GM18526 (cell line): ENCODE results near the gene NSUN6.

ENCODE experiments used
- POLR2A ChIP-seq: IDR thresholded peaks from 3 replicates; pipeline ENCODE4 v1.6.1; 2011; ENCODE audit not compliant: insufficient read length; ENCODE audit errors: extremely low read depth

NSUN6 gene, protein sequence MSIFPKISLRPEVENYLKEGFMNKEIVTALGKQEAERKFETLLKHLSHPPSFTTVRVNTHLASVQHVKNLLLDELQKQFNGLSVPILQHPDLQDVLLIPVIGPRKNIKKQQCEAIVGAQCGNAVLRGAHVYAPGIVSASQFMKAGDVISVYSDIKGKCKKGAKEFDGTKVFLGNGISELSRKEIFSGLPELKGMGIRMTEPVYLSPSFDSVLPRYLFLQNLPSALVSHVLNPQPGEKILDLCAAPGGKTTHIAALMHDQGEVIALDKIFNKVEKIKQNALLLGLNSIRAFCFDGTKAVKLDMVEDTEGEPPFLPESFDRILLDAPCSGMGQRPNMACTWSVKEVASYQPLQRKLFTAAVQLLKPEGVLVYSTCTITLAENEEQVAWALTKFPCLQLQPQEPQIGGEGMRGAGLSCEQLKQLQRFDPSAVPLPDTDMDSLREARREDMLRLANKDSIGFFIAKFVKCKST

DNA sequence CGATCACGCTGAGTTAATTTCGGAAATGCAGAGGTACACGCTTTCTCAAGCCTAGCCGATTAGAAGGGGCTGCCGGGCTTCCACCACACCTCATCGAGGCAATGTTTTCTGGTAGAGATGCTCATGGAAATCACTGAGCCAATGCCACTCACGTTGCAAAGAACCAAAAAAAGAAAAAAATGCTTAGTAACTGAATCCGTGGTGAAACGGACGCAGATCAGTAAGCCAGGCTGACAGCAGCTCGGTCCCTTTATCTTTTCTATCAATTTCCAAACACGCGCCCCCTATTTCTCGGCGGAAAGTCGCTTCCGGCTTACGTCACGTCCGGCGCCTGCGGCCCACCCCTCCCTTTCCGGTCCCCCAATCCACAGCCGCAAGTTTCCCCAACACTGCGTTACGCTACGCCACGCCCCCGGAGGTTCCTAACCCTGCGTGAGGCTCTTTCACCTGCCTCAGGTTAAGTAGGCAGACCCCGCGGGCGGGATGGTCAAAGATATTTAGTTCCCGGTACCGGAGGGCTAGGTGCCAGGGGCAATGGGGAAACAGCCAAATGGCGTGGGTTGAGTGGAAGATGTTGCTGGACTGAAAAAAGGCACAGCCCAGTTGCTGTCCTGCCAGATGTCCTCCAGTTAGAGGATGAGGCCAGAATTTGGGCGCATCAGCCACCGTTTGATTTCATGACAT lies at the start of gene NSUN6:
TSS of gene NSUN6 (minus strand) at position 264 of the 684 bp plus-strand sequence. CDS start 384 bp downstream, outside the sequence.
- peak; percentile 68 for TF ChIP-seq POLR2A

DNA sequence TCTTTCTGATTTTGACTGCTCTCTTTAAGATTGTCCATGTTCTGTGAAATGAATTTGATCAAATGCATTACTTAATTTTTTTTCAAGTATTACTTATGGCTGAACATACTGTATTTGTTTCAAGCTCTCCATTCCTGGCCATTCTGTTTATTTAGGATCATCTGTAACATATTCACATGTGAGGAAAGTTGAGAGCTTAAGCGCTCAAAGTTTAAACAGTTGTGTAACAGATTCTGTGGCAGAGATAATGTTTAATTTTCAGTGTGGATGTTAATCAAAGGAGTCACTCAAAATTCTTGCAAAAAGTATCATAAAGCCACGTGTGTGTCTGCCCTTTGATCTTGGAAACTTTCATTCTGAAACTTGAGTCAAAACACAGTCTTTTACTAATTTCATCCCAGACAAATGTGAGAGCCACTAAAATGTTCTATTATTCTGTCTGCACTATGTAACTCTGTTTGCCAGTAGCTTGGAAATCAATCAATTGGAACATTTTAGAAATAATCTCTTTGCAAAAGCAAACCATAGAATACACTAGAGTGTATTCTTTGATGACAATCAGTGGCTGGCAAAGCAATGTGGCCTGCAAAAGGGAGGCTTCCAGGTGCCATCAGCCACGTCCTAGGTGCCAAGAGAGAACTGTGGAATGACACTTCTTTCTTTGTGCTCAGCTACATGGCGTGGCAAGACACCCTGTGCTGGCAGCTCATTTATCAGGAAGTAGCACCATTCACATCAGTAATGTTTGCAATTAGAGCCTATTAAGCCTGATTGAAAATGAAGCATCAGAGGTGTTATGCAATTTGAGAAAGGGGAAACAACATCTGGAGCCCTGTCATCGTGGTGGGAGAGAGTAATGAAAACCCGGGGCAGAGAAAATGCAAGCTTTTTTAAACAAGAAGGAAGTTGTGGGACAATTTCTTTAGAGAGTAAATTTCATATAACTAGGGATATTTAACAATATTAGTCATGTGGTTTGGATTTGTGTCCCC lies 48.8 kb upstream of the NSUN6 start:
- TF ChIP-seq POLR2A = no peak

DNA sequence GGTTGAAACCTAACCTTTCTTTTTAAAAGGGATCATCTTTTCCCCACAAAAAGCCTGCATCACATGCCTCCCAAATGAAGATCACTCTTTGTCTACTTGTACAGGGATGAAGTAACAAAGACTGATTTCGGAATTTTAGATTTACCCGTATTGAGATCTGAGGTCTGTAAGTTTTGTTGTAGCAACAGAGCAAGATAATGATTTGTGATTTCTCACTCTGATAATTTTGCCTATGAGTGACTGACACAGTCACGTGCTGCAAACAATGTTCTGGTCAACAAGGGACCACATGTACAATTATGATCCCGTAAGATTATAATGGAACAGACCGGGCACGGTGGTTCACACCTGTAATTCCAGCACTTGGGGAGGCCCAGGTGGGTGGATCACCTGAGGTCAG lies 39.2 kb upstream of the NSUN6 start:
- TF ChIP-seq POLR2A = no peak

DNA sequence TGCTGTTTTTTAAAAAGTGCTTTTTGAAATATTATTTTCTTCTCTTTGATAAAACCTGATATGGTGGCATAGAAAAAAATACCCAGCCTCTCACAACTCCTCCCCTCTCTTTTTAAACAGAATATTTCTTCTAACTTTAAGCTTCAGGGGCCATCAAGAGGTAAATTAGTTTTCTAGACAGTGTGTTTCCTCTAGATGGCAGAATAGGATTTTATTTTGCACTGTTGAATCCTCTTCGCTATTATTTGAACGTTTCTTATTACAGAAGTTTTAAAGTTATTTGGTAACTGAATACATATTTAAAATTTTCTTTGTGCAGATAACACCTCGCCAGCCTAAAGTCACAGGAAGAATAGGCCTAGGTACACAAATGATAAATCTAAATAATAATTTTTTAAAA lies 38.1 kb upstream of the NSUN6 start:
- TF ChIP-seq POLR2A = no peak

DNA sequence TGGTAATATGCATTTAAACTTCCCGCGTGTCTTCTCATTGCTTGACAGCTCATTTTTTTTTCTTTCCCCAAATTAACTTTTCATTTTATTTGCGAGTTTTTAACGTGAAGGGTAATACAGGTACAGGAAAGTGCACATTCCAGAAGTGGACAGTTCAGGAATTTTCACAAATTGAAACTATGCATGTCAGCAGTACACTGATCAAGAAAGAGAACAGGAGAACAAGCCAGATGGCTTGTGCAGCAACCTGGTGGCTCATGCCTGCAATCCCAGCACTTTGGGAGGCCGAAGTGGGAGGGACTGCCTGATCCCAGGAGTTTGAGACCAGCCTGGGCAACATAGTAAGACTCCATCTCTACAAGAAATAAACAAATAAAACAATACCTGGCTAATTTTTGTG lies 36.3 kb upstream of the NSUN6 start:
- TF ChIP-seq POLR2A = no peak

DNA sequence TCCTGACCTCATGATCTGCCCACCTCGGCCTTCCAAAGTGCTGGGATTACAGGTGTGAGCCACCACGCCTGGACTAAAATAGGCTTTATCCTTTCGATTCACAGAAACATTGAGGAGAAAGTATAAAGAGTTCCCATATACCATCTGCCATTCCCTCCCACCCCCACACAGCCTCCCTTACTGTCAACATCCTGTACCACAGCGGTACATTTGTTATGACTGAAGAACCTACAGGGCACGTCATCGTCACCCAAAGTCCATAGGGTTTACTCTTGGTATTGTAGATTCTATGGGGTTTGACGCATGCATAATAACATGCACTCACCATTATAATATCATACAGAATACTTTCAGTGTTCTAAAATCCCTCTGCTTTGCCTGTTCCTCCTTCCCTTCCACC lies 35.8 kb upstream of the NSUN6 start:
- TF ChIP-seq POLR2A = no peak

DNA sequence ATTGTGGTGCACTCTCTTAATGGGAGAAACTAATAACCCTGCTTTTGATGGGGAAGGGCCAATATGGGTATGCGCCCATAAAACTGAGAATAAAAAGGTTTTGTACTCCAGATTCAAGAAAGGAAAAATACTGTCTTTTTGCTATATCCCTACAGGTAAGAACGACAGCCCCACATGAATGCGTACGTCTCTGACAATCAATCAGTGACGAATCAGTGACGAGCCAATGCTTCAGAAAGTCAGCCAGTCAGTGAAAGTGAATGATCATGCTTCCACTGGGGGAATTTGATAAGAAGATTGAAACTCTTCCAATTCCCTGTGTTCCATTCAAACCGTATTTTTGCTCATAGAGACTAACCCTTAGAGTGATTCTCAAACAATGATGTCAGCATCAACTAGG lies 34.2 kb upstream of the NSUN6 start:
- TF ChIP-seq POLR2A = no peak

DNA sequence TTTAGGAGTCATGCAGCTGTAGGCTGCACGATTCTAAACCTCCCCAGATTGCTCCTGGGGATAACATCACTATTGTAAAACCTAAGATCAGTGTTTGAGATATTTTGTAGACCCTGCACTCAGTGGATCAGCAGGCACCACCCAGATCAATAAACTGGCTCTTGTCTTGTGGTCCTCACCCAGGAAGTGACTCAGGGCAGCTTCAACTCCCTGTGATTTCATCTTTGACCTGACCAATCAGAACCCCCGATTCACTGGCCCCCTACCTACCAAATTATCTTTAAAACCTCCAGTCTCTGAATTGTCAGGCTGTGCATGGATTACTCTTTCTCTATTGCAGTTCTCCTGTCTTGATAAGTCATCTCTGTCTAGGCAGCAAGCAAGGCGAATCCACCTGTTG lies 33.6 kb upstream of the NSUN6 start:
- TF ChIP-seq POLR2A = no peak

DNA sequence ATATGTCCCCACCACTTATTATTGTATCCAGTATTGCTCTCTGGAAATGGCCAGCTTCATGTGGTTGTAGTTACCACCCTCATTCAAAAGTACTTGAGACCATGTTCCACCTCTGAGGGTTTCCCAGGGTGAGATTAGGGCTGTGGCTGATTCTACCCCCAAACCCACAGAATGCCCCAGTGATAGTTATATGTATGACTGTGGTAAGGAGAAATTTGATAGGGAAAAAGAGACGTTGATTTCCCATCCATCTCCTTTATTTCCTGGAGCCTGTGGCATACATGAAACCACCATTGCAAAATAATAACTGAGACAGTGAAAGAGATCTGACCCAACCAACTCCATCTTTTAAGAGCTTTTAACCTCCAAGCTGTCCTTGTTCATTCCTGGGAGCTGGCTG lies 33.0 kb upstream of the NSUN6 start:
- no peak for TF ChIP-seq POLR2A

DNA sequence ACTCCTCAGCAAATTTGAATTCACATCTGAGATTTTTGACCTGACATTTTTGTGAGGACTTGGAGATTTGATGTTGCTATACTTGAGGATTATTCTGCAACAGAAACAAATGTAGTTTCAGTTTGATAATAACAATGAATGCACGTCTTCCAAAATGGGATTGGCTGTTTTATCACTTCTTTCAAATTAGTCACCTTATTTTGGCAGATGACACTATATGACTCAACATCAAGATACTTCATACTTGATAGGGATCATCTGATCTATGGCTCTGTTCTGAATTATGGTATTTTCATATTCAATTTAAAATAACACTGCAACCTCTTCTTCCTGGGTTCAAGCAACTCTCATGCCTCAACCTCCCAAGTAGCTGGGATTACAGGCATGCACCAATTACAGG lies 32.0 kb upstream of the NSUN6 start:
- TF ChIP-seq POLR2A = no peak

DNA sequence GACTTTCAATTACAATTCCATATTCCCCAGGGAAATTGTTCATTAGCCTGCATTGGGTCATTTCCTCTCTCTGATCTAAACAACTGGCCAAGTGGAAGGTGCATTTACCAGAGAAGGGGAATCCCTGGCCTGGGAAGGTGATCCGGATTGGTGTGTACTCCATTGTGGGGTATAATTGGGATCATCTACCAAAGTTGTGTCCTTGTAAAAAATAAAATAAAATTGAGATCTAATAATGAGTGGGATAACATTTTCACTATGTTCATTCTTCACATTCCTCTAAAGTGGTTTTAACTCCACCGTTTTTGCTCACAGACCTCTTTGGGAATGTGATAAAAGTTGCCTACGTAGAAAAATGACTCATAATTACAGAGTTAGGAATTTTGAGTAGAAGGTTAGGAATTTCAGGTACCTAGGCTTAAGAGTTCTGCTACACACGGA lies 30.6 kb upstream of the NSUN6 start:
- TF ChIP-seq POLR2A = no peak

DNA sequence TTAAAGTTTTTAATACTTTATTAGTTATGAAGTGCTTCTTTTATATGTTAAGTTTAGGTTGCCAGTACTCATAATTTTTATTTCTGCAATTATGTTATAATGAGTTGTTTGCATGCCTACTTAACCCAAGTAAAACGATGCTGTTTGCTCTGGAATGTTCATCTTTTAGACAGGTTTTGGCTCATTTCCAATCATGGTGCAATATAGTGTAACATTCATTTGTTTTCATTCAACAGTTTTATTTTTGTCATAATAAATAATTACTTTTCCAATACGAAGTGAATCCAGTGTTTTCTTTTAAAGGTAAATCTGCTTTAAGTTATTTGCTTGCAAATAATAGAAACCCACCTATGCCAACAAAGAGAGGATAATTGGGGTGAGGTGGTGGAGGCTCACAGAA lies 30.0 kb upstream of the NSUN6 start:
- no peak for TF ChIP-seq POLR2A

DNA sequence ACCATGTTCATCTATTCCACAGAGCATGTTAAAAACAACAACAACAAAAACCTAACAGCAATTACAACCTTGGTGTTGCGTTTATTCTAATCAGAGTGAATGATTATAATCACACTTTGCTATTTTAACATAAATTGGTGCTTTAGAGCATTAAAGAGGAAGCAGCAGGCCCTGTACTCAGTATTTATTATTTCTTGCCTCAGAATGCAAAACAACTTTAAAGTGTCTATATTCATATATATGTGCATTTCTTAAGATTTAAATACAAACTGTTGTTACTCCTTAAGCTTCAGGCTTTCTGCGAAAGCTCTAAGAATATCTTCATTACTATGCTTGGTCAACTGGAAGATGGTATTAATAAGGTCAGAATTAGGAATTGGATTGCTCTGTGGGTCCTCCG lies 29.4 kb upstream of the NSUN6 start:
- no peak for TF ChIP-seq POLR2A

DNA sequence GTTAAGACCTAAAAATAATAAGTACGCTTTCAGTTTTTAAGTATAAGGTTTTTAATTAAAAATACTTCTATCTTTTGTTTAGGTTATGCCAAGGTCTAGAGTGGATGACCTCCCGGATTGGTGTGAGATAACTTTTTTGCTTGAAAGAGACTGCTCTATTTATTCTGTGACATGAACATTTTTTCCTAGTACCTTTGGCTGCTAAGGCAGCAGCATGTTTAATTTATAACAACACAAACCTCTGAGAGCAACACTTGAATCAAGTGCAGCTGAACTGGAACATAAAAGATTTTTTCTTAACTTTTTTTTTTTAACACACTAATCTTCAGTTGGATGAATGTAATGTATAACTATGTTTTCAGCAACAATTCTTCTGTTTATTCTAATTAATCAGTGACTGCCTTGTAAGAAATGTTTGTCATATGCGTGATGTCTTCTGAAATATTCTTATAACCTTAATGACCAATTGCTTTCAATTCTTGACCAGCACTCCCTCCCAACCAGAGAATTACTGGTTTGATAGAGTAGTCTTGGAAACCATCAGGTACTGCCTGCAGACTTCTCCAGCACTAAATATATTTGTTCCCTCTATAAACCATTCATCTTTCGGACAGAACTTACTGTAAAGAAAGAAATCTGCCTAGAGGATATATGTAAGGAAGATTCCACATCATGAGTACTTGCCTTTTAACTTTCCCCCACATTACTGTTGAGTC lies 23.9 kb upstream of the NSUN6 start:
- TF ChIP-seq POLR2A = no peak

DNA sequence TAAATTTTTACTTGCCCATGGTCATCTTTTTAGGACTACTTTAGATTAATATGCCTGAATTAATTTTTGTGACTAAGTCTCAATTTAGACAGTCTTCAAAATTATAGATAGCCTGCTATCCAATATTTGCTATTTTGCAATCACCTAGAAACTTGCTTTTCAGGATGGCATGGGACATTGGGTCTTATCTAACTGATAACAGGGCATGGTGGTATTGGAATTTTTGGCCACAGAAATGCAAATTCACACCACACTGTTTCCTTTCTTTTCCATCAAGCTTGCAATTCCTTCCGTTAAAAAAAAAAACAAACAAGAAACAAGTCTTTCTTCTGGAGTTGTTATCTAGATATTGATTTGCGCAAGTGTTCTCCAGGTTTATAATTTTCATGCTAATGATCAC lies 16.6 kb upstream of the NSUN6 start:
- no peak for TF ChIP-seq POLR2A
